8988T (cell line): ENCODE results near the gene GPI.
"Not testable (repeated sequence)": the region's sequence is repeated elsewhere in the genome, so short reads cannot be mapped to it uniquely, and the experiment has no call there.

Experiments used
- DNase-seq: peaks from one replicate; pipeline ENCODE4 v3.0.0; 2011

The GPI gene

DNA sequence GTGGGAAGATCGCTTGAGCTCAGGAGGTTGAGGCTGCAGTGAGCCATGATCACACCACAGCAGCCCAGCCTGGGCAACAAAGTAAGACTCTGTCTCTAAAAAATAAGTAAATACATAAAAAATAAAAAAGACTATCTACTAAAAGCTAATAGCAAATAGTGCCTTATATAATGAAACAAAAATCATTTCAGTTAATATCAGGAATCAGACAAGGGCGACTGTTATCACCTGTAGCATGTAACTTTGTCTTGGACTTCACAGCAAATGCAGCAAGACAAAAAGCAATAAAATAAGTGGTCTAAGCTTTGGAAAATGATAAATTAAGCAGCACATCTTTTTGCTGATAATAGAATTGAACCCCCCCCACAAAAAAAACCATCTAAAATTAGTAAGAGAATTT, 21.2 kb upstream of the GPI start:
- DNase-seq: no peak

GRCh38 chr19:34345947-34346351, 19.0 kb upstream of the GPI start:
- DNase-seq: peak; percentile 81

DNA sequence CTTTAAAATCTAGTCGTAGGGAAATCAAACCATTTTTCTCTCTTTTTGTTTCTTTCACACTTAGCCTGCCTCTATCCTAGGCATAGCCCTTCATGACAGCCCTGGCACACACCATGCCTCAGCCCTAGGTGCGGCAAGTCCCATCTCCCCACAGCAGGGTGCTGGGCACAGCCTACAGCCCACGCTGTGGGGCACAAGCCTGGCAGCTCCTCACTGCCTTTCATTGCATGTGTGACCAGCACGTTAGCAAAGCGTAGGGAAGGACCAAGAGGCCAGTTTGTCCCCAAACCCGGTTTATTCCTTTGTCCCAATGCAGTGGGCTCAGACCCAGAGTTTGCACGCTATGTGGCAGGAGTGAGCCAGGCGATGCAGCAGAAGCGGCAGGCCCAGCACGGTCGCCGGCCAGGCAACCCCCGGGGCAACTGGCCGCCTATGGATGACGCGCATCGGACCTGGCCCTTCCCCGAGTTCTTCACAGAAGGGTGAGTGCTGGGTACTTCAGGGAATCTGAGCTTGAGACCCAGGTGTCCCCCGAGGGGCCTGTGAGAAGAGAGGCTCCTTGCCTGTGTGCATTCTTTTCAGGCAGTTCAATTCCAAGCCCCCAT, 17.3 kb upstream of the GPI start:
- DNase-seq: no peak

- no peak for DNase-seq
Measured at GRCh38 chr19:34348899-34349487, 16.0 kb upstream of the GPI start.

DNA sequence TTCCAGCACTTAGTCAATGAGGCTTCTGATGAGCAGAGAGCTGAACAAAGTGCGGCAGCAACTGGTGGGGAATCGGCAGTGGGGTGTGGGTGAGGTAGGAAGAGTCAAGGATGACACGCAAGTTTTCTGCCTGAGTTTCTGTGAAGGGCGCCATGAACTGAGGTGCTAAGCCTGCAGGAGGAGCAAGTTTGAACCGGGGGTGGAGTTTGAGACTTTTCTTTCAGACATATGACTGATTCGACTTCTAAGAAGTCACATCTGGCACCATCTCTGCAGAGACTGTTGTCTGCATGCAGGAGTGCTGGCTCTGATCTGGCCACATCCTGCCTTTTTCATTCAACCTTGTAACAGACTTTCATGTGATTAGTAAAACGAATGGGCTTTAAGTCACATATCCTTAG, 14.8 kb upstream of the GPI start:
- DNase-seq: no peak

GRCh38 chr19:34351382-34351826, 13.6 kb upstream of the GPI start:
- DNase-seq: no peak

- DNase-seq: no peak
Measured at GRCh38 chr19:34353546-34353945, 11.4 kb upstream of the GPI start.

- DNase-seq: no peak
Measured at GRCh38 chr19:34355201-34355600, 9.8 kb upstream of the GPI start.

DNA sequence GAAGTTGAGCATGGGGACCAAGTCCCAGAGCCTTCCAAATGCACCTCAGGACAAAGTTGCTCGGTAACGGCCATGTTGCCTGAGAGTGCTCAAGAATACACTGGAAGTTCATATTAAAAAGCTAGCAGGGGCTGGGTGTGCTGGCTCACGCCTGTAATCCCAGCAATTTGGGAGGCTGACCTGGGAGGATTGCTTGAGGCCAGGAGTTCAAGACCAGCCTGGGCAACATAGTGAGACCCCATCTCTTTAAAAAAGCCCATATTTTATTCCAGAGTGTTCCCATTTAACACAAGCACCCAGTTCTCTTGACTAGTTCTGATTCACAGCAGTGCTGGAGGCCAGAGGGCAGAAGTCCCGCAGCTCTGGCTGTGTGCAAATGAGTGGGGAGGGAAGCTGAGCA, 8.1 kb upstream of the GPI start:
- DNase-seq: no peak

DNA sequence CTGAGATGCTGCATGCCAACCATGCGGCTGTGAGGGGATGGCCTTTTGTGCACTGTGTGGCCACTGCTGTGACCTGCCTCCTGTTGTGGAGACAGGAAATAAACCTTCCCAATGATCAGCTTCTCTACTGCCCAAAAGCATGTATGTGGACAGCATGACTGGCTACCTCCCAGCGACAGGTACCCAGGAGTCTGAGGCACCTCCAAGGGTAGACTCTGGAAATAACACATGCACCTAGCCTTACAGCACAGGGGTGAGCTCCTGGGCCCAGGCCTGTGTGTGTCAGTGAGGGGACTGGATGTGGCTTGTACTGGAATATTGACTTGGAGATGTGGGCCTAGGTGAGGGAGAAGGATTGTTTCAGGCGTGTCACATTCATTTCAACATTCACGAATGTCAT, 7.6 kb upstream of the GPI start:
- DNase-seq: no peak

GRCh38 chr19:34359140-34359953, 5.6 kb upstream of the GPI start:
- peak; percentile 99 for DNase-seq

- DNase-seq: no peak
Measured at GRCh38 chr19:34359954-34360315, 5.1 kb upstream of the GPI start.

DNA sequence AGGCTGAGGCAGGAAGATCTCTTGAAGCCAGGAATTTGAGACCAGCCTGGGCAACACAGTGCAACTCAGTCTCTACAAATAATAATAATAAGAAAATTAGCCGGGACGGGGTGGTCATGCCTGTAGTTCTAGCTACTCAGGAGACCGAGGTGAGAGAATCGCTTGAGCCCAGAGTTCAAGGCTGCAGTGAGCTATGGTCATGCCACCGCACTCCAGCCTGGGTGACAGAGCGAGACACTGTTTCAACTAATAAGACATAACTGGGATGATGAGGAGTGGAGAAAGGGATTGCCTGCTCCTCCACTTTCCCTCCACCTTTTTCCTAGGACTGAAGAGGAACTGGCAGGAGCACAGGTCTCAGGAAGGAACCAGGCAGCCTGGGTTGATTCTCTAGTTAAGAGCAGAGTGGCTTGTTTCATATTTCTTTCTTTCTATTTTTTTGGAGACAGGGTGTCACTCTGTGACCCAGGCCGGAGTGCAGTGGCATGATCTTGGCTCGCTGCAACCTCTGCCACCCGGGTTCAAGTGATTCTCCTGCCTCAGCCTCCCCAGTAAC, 4.6 kb upstream of the GPI start:
- DNase-seq: no peak

DNA sequence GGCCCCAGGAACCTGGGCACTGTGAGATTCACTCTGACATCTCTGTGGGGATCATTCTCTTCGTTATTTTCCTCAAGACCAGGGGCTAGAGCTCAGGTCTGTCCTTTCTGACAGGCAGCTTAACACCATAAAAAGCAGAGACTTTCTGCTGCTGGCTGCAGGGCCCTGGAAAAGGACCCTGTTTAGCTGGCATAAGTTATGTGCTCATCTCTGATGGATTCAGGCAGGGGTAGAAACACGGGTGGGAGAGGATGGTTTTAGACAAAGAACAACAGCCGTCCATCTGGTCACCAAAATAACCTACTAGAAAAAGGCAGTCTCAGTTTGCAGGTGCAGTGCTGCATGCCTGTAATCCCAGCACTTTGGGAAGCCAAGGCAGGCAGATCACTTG, 2.3 kb upstream of the GPI start:
- DNase-seq: no peak

DNA sequence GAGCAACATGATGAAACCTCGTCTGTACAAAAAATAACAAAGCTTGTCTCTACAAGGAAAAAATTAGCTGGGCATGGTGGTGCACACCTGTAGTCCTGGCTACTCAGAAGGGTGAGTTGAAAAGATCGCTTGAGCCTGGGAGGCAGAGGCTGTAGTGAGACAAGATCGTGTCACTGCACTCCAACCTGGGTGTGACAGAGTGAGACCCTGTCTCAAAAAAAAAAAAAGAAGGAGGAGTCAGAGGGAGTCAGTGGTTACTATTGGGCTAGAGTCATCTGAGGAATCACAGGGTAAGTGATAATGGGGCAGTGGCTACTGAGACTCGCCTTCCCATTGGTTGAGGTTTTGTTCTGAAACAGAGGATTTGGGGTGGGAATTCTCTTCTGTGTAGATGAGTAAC, 1.9 kb upstream of the GPI start:
- no peak for DNase-seq

DNA sequence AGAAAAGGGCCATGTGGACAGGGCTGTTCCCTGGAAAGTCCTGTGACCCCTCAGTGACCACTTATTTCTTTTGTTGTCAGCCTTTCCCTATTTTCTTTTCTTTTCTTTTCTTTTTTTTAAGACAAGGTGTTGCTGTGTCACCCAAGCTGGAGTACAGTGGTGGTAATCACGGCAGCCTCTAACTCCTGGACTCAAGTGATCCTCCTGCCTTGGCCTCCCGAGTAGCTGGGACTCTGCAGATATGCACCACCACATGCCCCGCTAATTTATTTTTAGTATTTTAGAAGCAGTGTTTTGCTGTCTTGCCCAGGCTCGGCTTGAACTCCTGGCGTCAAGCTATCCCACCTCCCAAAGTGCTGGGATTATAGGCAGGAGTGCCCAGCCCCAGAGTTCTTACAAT, 1.1 kb upstream of the GPI start:
- no peak for DNase-seq

- no peak for DNase-seq
Measured at GRCh38 chr19:34364462-34364829, 550 bp upstream of the GPI start.

DNA sequence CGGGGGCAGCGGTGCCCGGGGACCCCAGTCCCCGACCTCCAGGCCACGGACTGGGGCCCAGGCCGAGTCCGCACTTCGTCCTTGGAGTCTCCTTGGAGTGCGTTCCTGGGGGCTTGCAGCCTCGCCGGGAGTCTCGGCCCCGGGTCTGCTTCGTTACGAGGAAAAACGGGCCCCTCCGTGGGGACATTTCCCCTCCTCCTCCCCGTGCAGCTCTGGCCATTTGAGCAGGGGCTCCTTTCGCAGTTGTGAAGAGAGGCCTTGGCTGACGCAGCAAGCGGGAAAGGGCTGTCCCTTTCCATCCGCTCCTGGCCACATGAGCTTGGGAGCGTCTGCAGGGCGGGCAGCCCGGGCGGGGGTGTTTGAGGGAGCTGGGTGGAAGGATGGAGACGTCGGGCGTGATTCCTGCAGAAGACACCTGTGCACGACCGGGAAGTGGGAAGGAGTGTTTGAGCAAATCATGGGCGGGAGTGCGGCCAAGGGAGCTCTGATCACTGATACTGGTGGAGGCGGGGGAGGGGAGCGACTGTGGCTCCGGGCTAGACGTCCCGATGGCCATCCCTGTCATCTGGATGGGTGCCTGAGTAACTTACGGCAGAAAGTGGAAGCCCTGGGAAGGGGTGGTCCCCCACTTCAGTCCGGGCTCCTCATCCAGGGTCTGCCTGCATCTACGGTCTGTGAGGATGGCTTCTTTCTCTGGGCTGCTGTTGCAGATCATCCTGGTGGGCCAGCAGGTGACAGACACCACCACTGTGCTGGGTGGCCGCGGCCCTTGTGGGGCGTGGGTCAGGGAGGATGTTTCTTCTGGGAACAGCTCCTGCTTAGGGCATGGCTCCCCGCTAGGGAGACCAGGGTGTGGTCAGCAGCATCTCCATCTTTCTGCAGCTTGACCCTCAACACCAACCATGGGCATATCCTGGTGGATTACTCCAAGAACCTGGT, 736 bp downstream of the GPI start:
- peak; percentile 69 for DNase-seq

DNA sequence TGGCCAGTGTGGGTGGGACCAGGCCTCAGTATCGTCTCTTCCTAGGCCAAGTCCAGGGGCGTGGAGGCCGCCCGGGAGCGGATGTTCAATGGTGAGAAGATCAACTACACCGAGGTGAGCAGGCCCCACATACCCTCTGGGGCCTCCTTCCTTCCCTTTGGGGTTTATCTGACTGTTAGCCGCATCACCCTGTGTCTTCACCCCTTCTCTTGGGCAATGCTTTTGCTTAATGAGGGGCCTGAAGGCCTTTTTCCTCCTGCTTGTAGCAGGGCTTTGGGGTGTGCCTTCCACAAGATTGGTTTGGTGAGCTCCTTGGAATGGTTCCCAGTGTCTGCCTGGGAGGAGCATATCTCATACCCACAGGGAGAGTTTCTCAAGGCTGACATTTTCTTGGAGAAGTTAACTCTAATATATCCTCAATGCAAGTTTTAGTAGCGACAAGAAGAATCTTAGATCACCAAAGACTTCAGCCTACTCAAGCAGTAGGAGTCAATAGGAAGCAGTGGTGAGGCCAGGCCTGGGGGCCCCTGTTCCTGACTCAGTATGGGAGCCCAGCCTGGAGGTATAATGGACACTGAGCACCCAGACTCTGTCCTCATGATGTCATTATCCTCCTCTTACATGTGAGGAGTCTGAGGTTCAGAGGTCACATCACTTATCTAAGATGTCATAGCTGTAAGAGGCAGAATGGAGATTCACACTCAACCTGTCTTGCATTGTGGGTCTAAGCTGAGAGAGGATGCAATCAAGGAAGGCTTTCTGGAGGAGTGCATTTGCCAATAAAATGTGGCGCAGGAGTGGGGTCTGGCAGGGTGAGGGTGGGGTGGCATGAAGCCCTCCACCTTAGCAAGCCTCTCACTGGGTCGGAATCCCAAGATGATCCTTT, 2.0 kb downstream of the GPI start:
- no peak for DNase-seq

- no peak for DNase-seq
Measured at GRCh38 chr19:34367624-34367957, 2.6 kb downstream of the GPI start.

- DNase-seq: no peak
Measured at GRCh38 chr19:34368338-34368737, 3.3 kb downstream of the GPI start.

DNA sequence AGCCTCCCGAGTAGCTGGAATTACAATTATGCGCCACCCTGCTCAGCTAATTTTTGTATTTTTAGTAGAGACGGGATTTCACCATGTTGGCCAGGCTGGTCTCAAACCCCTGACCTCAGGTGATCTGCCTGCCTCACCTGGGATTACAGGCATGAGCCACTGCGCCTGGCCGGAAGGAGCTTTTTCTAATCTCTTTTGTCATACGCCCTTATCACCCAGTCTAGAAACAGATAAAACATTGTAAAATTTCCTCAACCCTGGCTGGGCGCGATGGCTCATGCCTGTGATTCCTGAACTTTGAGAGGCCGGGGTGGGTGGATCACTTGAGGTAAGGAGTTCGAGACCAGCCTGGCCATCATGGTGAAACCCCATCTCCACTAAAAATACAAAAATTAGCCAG, 4.2 kb downstream of the GPI start:
- not testable (repeated sequence) for DNase-seq
